H9 (cell line): ENCODE results near the gene SPC24. TPM values are rescaled to one million over a fixed set of nuclear protein-coding genes. Genes with fewer than 3 reads are reported as not detected.

Experiments
- DNase-seq: peaks from one replicate; pipeline ENCODE4 v3.0.0-alpha.2; 2017
- H2AFZ ChIP-seq: one replicate; pipeline ENCODE4 v1.6.1; 2013; ENCODE audit warnings: mild to moderate bottlenecking, low read length, control low read depth, moderate library complexity
- H2AK5ac ChIP-seq: 2 replicates; pipeline ENCODE4 v1.6.1; 2013; ENCODE audit warnings: low read length, control low read depth, mixed read lengths; ENCODE audit not compliant: insufficient read length
- H2BK120ac ChIP-seq: one replicate; pipeline ENCODE4 v1.6.1; 2013; ENCODE audit warnings: low read depth, mild to moderate bottlenecking, low read length, control low read depth, inconsistent platforms; ENCODE audit not compliant: poor library complexity, severe bottlenecking
- H2BK12ac ChIP-seq: 2 replicates; pipeline ENCODE4 v1.6.1; 2013; ENCODE audit warnings: low read length, control low read depth, mixed read lengths, low read depth; ENCODE audit not compliant: insufficient read length
- H2BK15ac ChIP-seq: 2 replicates; pipeline ENCODE4 v1.6.1; 2013; ENCODE audit warnings: low read depth, low read length, control low read depth
- H2BK20ac ChIP-seq: one replicate; pipeline ENCODE4 v1.6.1; 2013; ENCODE audit warnings: low read depth, mild to moderate bottlenecking, low read length, control low read depth, inconsistent platforms; ENCODE audit not compliant: poor library complexity, severe bottlenecking
- H2BK5ac ChIP-seq: 2 replicates; pipeline ENCODE4 v1.6.1; 2013; ENCODE audit warnings: low read length, control low read depth, mixed read lengths; ENCODE audit not compliant: insufficient read length
- H3K14ac ChIP-seq: 2 replicates; pipeline ENCODE4 v1.6.1; 2013; ENCODE audit warnings: low read length, control low read depth; ENCODE audit not compliant: insufficient read depth
- H3K18ac ChIP-seq: 2 replicates; pipeline ENCODE4 v1.6.1; 2013; ENCODE audit warnings: low read depth, mild to moderate bottlenecking, mixed read lengths, low read length, control low read depth; ENCODE audit not compliant: insufficient read length
- H3K23ac ChIP-seq: 2 replicates; pipeline ENCODE4 v1.6.1; 2013; ENCODE audit warnings: low read length, control low read depth, mixed read lengths, low read depth; ENCODE audit not compliant: insufficient read length
- H3K23me2 ChIP-seq: 2 replicates; pipeline ENCODE4 v1.6.1; 2013; ENCODE audit warnings: low read depth, mild to moderate bottlenecking, mixed read lengths, low read length, control low read depth; ENCODE audit not compliant: insufficient read length, poor library complexity, severe bottlenecking
- H3K27ac ChIP-seq: 2 replicates; pipeline ENCODE4 v1.5.1; 2013; ENCODE audit warnings: low read length, control low read depth, mixed read lengths, low read depth; ENCODE audit not compliant: insufficient read length
- H3K27me3 ChIP-seq: 2 replicates; pipeline ENCODE4 v1.6.1; 2013; ENCODE audit warnings: low read length, control low read depth, inconsistent platforms; ENCODE audit not compliant: insufficient read depth
- H3K4ac ChIP-seq: 2 replicates; pipeline ENCODE4 v1.6.1; 2013; ENCODE audit warnings: low read depth, mild to moderate bottlenecking, control low read depth, inconsistent platforms, low read length, moderate library complexity
- H3K4me1 ChIP-seq: 2 replicates; pipeline ENCODE4 v1.6.1; 2013; ENCODE audit warnings: low read length, control low read depth, inconsistent platforms; ENCODE audit not compliant: insufficient read depth
- H3K4me2 ChIP-seq: 2 replicates; pipeline ENCODE4 v1.6.1; 2013; ENCODE audit warnings: low read length, control low read depth, mixed read lengths; ENCODE audit not compliant: insufficient read length, insufficient read depth
- H3K56ac ChIP-seq: 2 replicates; pipeline ENCODE4 v1.6.1; 2013; ENCODE audit warnings: low read depth, mild to moderate bottlenecking, mixed read lengths, low read length, control low read depth; ENCODE audit not compliant: insufficient read length
- H3K79me1 ChIP-seq: 2 replicates; pipeline ENCODE4 v1.6.1; 2013; ENCODE audit warnings: low read depth, mild to moderate bottlenecking, moderate library complexity, low read length, control low read depth, inconsistent platforms; ENCODE audit not compliant: insufficient read depth, poor library complexity, severe bottlenecking
- H3K79me2 ChIP-seq: 2 replicates; pipeline ENCODE4 v1.6.1; 2013; ENCODE audit warnings: low read length, control low read depth, inconsistent platforms; ENCODE audit not compliant: insufficient read depth
- H3K9ac ChIP-seq: 2 replicates; pipeline ENCODE4 v1.6.1; 2013; ENCODE audit warnings: low read length, control low read depth, mixed read lengths; ENCODE audit not compliant: insufficient read length; ENCODE audit errors: extremely low read depth
- H3K9me3 ChIP-seq: one replicate; pipeline ENCODE4 v1.6.1; 2013; ENCODE audit warnings: low read depth, low read length, inconsistent platforms; ENCODE audit not compliant: control insufficient read depth
- H3T11ph ChIP-seq: one replicate; pipeline ENCODE4 v1.6.1; 2013; ENCODE audit warnings: mild to moderate bottlenecking, low read length, control low read depth, inconsistent platforms
- H4K20me1 ChIP-seq: one replicate; pipeline ENCODE4 v1.6.1; 2013; ENCODE audit not compliant: control insufficient read depth, insufficient read length, insufficient read depth
- H4K5ac ChIP-seq: 2 replicates; pipeline ENCODE4 v1.6.1; 2013; ENCODE audit warnings: low read depth, mild to moderate bottlenecking, mixed read lengths, low read length, control low read depth; ENCODE audit not compliant: insufficient read length
- H4K8ac ChIP-seq: replicated peaks from 2 replicates; pipeline ENCODE4 v1.6.1; 2013; ENCODE audit warnings: low read length, control low read depth, mixed read lengths, low read depth; ENCODE audit not compliant: insufficient read length
- H4K91ac ChIP-seq: 2 replicates; pipeline ENCODE4 v1.6.1; 2013; ENCODE audit warnings: low read depth, mild to moderate bottlenecking, moderate library complexity, mixed read lengths, low read length, control low read depth; ENCODE audit not compliant: insufficient read length
- H3K27ac Mint-ChIP-seq, 3 experiments: 2 replicates in 2 of 3; 3 replicates in 1 of 3; pipeline ENCODE4 v1.8.0; 2020 to 2021; ENCODE audit warnings: mixed read lengths in 3 of 3, mild to moderate bottlenecking in 1 of 3, moderate library complexity in 1 of 3
- H3K27me3 Mint-ChIP-seq: 2 replicates; pipeline ENCODE4 v1.8.0; 2021; ENCODE audit warnings: low read depth, mild to moderate bottlenecking, moderate library complexity, mixed read lengths
- H3K36me3 Mint-ChIP-seq, 3 experiments: 2 replicates in 2 of 3; 3 replicates in 1 of 3; pipeline ENCODE4 v1.8.0; 2020 to 2021; ENCODE audit warnings: low read depth in 3 of 3, mixed read lengths in 3 of 3; ENCODE audit not compliant: insufficient read depth in 1 of 3
- H3K4me1 Mint-ChIP-seq, 2 experiments: 2 replicates each; pipeline ENCODE4 v1.8.0; 2020; ENCODE audit warnings: mixed read lengths in 2 of 2
- H3K4me3 Mint-ChIP-seq, 2 experiments: 2 replicates in 1 of 2; 3 replicates in 1 of 2; pipeline ENCODE4 v1.8.0; 2020 to 2021; ENCODE audit warnings: mild to moderate bottlenecking in 2 of 2, mixed read lengths in 2 of 2, moderate library complexity in 1 of 2
- H3K9me3 Mint-ChIP-seq, 2 experiments: 2 replicates in 1 of 2; 3 replicates in 1 of 2; pipeline ENCODE4 v1.8.0; 2020; ENCODE audit warnings: mild to moderate bottlenecking in 2 of 2, mixed read lengths in 2 of 2, moderate library complexity in 1 of 2
- WGBS: extraction: QIAGEN DNeasy Blood & Tissue Kit; methylation state at CpG from one replicate; pipeline ENCODE4 v1.1.7; 2013; ENCODE audit warnings: missing lambda C conversion rate, low lambda C conversion rate, mixed read lengths; ENCODE audit not compliant: insufficient read length; ENCODE audit errors: extremely low coverage; 5-methylcytosine and 5-hydroxymethylcytosine counted together
- total RNA-seq: library from RNA; stranded (reverse); gene quantifications from 2 replicates; pipeline ENCODE4 v1.2.1, GENCODE V29; 2021
- TF ChIP-seq, protein P1 (sequence below): fragments of 200-600 bp; sonication (generic); conservative IDR thresholded peaks from 3 replicates; pipeline ENCODE4 v1.8.0; 2021; ENCODE audit warnings: antibody characterized with exemption, mild to moderate bottlenecking

The SPC24 gene
- total RNA-seq, 1 experiment from 2014 or later, result 51.5 TPM

DNA sequence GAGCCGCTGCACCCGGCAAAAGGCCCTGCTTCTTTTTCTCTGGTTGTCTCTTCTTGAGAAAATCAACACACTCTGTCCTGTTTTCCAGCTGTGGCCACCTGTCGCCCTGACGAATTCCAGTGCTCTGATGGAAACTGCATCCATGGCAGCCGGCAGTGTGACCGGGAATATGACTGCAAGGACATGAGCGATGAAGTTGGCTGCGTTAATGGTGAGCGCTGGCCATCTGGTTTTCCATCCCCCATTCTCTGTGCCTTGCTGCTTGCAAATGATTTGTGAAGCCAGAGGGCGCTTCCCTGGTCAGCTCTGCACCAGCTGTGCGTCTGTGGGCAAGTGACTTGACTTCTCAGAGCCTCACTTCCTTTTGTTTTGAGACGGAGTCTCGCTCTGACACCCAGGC, 49.1 kb downstream of the SPC24 start:
- WGBS, result no CpG with 5 or more reads among the region's 13 CpGs
- Histone ChIP-seq H2AFZ (no peak overlapping the region), H3K9me3 (no peaks in the 10 kb centered on the region), H3K79me2 (peaks cover 2% of the 10 kb centered on the region; the same call in 1 of the 2 replicates), H2BK120ac (no peak overlapping the region), H2BK5ac (no peak overlapping the region), H3K23ac (no peak overlapping the region), H3K4ac (no peak overlapping the region), H3K27me3 (no peaks in the 10 kb centered on the region), H2BK12ac (no peak overlapping the region), H4K8ac (peak overlapping the region; percentile 93), H3K56ac (no peak overlapping the region), H3K27ac (no peak overlapping the region), H2BK15ac (no peak overlapping the region), H3K4me2 (no peak overlapping the region), H3K79me1 (no peaks in the 10 kb centered on the region), H2BK20ac (no peak overlapping the region), H4K91ac (no peak overlapping the region), H3K18ac (no peak overlapping the region), H3K9ac (no peak overlapping the region), H3T11ph (no peak overlapping the region), H2AK5ac (no peak overlapping the region), H4K5ac (peak overlapping the region; percentile 83), H3K4me1 (no peaks in the 10 kb centered on the region), H3K23me2 (peaks cover 4% of the 10 kb centered on the region), H3K14ac (no peak overlapping the region), H4K20me1 (no peaks in the 10 kb centered on the region)
- TF ChIP-seq, protein P1, sequence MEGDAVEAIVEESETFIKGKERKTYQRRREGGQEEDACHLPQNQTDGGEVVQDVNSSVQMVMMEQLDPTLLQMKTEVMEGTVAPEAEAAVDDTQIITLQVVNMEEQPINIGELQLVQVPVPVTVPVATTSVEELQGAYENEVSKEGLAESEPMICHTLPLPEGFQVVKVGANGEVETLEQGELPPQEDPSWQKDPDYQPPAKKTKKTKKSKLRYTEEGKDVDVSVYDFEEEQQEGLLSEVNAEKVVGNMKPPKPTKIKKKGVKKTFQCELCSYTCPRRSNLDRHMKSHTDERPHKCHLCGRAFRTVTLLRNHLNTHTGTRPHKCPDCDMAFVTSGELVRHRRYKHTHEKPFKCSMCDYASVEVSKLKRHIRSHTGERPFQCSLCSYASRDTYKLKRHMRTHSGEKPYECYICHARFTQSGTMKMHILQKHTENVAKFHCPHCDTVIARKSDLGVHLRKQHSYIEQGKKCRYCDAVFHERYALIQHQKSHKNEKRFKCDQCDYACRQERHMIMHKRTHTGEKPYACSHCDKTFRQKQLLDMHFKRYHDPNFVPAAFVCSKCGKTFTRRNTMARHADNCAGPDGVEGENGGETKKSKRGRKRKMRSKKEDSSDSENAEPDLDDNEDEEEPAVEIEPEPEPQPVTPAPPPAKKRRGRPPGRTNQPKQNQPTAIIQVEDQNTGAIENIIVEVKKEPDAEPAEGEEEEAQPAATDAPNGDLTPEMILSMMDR, result no peak
- no peaks in the 10 kb centered on the region for H3K27me3 Mint-ChIP-seq
- peak overlapping the region in 2 of 3 experiments; percentile 27 to 88; a peak in 3 of 7 replicates for H3K27ac Mint-ChIP-seq
- no peak for DNase-seq
- no peaks in the 10 kb centered on the region for H3K9me3 Mint-ChIP-seq
- H3K36me3 Mint-ChIP-seq, result peaks cover 70 to 97% (median 96%) of the 10 kb centered on the region in 3 experiments
- no peak overlapping the region for H3K4me3 Mint-ChIP-seq
- H3K4me1 Mint-ChIP-seq, result no peaks in the 10 kb centered on the region
